ENCODE measurements around the gene KDM2A. TPM values are rescaled to one million over a fixed set of nuclear protein-coding genes. Genes with fewer than 3 reads are reported as not detected.
A peak's percentile ranks its signal among the peaks of the same experiment; 100 is the strongest.

Gene KDM2A
- total RNA-seq, 2 donors from 2014 or later = 104 to 107 TPM

DNA sequence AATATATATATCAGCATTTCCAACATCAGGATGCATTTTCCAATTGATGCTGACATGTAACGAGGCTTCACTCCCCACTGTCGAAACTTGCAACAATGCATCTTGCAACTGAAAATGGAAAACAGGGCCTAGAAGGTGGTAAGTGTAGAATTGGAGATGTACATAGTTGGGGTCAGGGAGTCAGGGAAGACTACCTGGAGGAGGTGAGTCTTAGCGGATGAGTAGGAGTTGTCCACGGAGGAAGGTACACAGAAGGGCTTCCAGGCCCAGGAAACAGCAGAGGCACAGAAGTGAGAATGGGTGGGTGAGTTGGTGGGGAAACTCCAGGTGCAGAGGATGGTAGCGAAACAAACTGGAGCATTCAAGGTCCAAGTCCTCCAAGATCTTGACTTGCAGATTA lies 145.2 kb downstream of the KDM2A start:
- Mint-ChIP-seq H3K36me3 (ENCODE audit: insufficient read depth in 2 of 2) (peaks cover 11 to 16% of the 10 kb centered on the region in 2 donors), H3K27me3 (ENCODE audit: low read depth) (no peaks in the 10 kb centered on the region), H3K9me3 (no peaks in the 10 kb centered on the region), H3K4me1 (ENCODE audit: low read depth) (peaks cover 65% of the 10 kb centered on the region), H3K4me3 (peak overlapping the region; percentile 78 to 88), H3K27ac (peak overlapping the region; percentile 76)
- DNase-seq (no peak), ATAC-seq (replicated peaks in 1 of 2) (no peak)

- DNase-seq (peak in 1 of 2 donors; percentile 62), ATAC-seq (replicated peaks in 1 of 2) (peak; percentile 18 to 20)
Measured at GRCh38 chr11:67264877-67265632, 146.0 kb downstream of the KDM2A start.

DNA sequence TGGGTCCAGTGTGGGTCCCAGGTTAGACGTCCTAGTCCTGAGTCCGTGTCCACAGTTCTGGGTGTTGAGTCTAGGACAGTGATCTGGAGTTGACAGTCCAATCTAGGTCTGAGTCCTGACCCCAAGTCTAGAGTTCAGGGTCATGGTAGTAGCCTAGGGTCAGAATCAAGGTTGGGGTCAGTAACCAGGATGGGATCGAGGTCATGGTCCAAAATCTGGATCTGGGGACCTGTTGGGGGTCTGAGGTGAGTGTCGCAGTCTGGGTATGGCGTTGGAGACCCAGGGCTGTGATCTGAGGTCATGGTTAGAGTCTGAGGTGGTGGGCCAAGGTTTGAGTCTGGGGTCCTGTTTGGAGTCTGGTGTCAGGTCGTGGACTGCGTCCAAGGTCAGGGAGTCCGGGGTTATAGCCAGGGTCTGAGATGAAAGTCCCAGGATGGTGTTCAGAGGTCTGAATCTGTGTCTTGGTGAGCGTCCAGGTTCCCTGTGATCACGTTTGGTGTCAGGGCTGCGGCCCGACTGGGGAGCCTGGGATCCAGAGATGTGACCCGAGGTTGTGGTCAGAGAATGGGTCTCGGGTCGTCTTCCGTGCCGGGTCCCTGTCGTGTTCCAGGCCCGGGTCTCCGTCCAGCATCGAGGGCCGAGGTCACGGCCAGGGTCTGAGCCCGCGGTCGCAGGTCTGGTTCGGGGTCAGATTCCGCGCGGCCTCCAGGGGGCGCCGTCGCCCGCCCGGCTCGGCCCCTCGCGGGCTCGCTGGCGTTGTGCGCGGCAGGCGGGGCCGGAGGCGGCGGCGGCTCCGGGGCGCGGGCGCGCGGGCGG lies 146.8 kb downstream of the KDM2A start:
- H3K27ac Mint-ChIP-seq = peak overlapping the region; percentile 64
- DNase-seq (peak; percentile 81 to 93), ATAC-seq (replicated peaks in 1 of 2) (peak; percentile 31 to 39)
- no peaks in the 10 kb centered on the region for H3K9me3 Mint-ChIP-seq
- H3K36me3 Mint-ChIP-seq (ENCODE audit: insufficient read depth in 2 of 2) = peaks cover 19 to 24% of the 10 kb centered on the region in 2 donors
- H3K4me3 Mint-ChIP-seq = peak overlapping the region; percentile 78 to 88
- H3K27me3 Mint-ChIP-seq (ENCODE audit: low read depth) = no peaks in the 10 kb centered on the region
- peaks cover 77% of the 10 kb centered on the region for H3K4me1 Mint-ChIP-seq (ENCODE audit: low read depth)

More at GRCh38 chr11:67264877-67265632, 146.0 kb downstream of the KDM2A start:
- Mint-ChIP-seq H3K27me3 (ENCODE audit: low read depth) (no peaks in the 10 kb centered on the region), H3K4me1 (ENCODE audit: low read depth) (peaks cover 73% of the 10 kb centered on the region), H3K27ac (peak overlapping the region; percentile 76), H3K9me3 (no peaks in the 10 kb centered on the region), H3K4me3 (peak overlapping the region; percentile 78 to 88), H3K36me3 (ENCODE audit: insufficient read depth in 2 of 2) (peaks cover 12 to 16% of the 10 kb centered on the region in 2 donors)

DNA sequence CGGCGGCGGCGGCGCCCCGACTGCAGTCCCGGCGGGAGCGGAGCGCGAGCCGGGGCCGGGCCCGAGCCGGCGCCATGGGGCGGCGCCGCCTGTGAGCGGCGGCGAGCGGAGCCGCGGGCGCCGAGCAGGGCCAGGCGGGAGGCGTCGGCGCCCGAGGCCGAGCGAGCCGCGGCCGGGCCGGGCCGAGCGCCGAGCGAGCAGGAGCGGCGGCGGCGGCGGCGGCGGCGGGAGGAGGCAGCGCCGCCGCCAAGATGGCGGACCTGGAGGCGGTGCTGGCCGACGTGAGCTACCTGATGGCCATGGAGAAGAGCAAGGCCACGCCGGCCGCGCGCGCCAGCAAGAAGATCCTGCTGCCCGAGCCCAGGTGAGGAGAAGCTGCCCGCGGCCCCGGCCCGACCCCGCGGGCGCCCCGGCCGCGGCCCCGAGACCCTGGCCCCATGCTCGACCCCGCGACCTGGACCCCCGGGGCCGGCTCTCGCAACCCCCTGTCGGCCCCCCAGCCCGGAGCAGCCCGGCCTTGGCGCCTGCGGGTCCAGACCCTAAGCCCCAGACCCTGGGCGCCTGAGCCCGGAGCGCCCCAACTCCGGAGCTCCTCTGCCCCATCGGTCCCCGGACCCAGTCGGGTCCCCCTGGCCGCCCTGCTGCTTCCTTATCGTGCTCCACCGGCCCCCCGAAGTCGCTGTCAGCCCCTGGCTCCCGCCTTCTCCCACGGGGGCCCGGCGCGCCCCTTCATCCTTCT lies 147.6 kb downstream of the KDM2A start, which contains the start of gene GRK2:
Gene GRK2, plus strand, starts transcription at position 25 of the 739 bp plus-strand sequence. Its CDS starts 227 bp downstream, at position 252.
- Mint-ChIP-seq H3K27ac (peak within 1 kb of the TSS; percentile 92), H3K4me1 (ENCODE audit: low read depth) (peaks cover 79% of the 10 kb centered on the region), H3K4me3 (peak within 1 kb of the TSS; percentile 97 to 98), H3K36me3 (ENCODE audit: insufficient read depth in 2 of 2) (peaks cover 20 to 27% of the 10 kb centered on the region in 2 donors), H3K27me3 (ENCODE audit: low read depth) (no peaks in the 10 kb centered on the region), H3K9me3 (no peaks in the 10 kb centered on the region)
- DNase-seq (peak; percentile 64 to 67), ATAC-seq (replicated peaks in 1 of 2) (peak; percentile 12 to 14)

GRCh38 chr11:67267188-67268080 lies 148.4 kb downstream of the KDM2A start:
- ATAC-seq (replicated peaks in 1 of 2) (no peak), DNase-seq (no peak)
- no peaks in the 10 kb centered on the region for H3K9me3 Mint-ChIP-seq
- H3K4me1 Mint-ChIP-seq (ENCODE audit: low read depth) = peaks cover 79% of the 10 kb centered on the region
- peak overlapping the region; percentile 97 to 98 for H3K4me3 Mint-ChIP-seq
- H3K36me3 Mint-ChIP-seq (ENCODE audit: insufficient read depth in 2 of 2) = peaks cover 20 to 27% of the 10 kb centered on the region in 2 donors
- peak overlapping the region; percentile 92 for H3K27ac Mint-ChIP-seq
- no peaks in the 10 kb centered on the region for H3K27me3 Mint-ChIP-seq (ENCODE audit: low read depth)

DNA sequence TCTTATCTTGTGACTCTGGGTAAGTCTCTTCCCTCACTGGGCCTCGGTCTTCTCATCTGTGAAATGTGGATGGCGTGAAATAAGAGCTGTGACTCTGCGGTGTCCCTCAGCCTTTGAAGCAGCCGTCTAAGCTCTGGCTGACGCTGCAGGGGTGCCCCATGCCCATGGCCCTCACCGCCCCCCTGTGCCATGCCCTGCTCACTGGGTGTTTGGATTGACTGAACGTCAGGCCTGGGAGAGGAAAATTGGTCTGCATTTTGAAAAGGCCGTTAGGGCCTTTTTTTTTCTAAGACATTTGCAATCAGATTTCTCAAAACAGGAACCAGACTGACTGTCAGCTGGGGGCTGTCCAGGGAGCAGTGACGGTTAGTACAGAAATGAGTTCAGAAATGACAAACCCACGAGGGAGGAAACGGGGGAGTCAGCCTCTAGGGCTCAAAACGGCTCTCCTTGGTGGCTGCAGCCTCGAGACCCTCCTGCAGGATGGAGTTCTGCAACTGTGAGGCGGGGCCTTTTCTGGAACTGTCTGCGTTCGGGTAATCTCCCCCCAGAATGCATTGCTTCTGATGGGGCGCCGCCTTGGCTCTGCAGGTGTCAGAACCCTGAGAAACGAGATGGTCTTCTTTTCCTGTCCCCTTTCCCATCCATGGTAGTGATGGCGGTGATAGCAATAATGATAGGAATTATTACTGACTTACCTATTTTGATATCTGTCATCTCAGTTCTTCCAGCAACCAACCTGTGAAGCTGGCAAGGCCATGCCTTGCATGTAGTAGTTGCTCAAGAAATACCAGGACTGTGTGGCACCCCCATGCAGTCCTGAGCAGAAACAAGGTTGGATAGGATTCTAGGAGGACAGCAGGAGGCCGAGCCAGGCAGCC lies 149.3 kb downstream of the KDM2A start:
- Mint-ChIP-seq H3K27me3 (ENCODE audit: low read depth) (no peaks in the 10 kb centered on the region), H3K27ac (peak overlapping the region; percentile 92), H3K36me3 (ENCODE audit: insufficient read depth in 2 of 2) (peaks cover 20 to 27% of the 10 kb centered on the region in 2 donors), H3K4me3 (peak overlapping the region; percentile 97 to 98), H3K9me3 (no peaks in the 10 kb centered on the region), H3K4me1 (ENCODE audit: low read depth) (peaks cover 79% of the 10 kb centered on the region)
- peak; percentile 83 to 89 for DNase-seq
- peak; percentile 70 to 71 for ATAC-seq (replicated peaks in 1 of 2)

- peaks cover 20 to 27% of the 10 kb centered on the region in 2 donors for H3K36me3 Mint-ChIP-seq (ENCODE audit: insufficient read depth in 2 of 2)
- H3K4me1 Mint-ChIP-seq (ENCODE audit: low read depth) = peaks cover 79% of the 10 kb centered on the region
- no peaks in the 10 kb centered on the region for H3K9me3 Mint-ChIP-seq
- H3K27ac Mint-ChIP-seq = no peak overlapping the region
- ATAC-seq (replicated peaks in 1 of 2) (no peak), DNase-seq (no peak)
- peak overlapping the region; percentile 97 to 98 for H3K4me3 Mint-ChIP-seq
- H3K27me3 Mint-ChIP-seq (ENCODE audit: low read depth) = no peaks in the 10 kb centered on the region
Measured at GRCh38 chr11:67268962-67269268, 149.9 kb downstream of the KDM2A start.

GRCh38 chr11:67269401-67270255 lies 150.6 kb downstream of the KDM2A start:
- ATAC-seq (replicated peaks in 1 of 2) = no peak
- Mint-ChIP-seq H3K4me3 (peak overlapping the region; percentile 97 to 98), H3K27ac (peak overlapping the region; percentile 87), H3K27me3 (ENCODE audit: low read depth) (no peaks in the 10 kb centered on the region), H3K9me3 (no peaks in the 10 kb centered on the region), H3K4me1 (ENCODE audit: low read depth) (peaks cover 78% of the 10 kb centered on the region), H3K36me3 (ENCODE audit: insufficient read depth in 2 of 2) (peaks cover 20 to 30% of the 10 kb centered on the region in 2 donors)
- no peak for DNase-seq

DNA sequence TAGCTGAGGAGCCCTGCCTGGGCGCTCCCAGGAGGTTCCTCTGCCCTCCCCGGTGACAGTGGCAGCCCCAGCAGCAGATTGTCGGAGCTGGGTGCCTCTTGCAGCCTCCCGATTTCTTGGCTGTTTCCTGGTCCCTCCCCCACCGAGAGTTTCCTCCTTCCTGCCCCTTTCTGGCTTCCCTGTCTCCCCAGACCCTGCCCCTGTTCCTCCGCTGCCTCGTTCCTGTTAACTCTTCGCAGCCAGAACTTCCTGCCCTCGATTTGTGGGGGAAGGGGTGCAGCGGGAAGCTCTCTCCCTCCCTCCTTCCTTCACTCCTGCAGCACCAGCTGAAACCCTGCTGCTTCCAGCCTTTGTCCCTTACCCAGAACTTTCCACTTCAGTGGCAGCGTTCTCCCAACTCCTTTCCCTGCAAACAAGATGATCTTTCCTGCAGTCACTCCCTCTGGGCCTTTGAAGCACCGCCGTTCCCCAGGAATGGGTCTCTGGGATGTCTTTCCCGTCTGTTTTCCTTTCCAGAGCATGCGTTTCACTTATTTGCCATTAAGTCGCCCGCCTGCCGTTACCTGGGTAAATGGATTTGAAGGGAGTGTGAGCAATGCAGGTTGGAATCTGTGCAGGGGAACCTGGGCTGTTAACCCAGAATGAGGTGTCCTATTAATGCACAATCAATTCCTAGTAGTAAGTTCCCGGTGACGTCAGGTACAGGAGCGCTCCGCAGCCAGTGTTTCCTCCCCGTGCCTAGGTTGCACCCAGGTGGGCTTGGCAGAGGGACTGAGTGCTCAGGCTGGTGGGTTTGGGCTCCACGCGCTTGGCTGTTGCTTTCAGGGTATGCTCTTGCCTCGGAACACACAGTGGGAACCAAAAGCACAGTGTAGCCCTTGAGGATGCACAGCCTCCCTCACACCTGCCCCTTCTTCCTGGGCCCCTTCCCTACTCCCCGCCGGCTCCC lies 151.5 kb downstream of the KDM2A start:
- peaks cover 20 to 30% of the 10 kb centered on the region in 2 donors for H3K36me3 Mint-ChIP-seq (ENCODE audit: insufficient read depth in 2 of 2)
- H3K9me3 Mint-ChIP-seq = no peaks in the 10 kb centered on the region
- H3K4me3 Mint-ChIP-seq = peak overlapping the region; percentile 97 to 98
- no peak for ATAC-seq (replicated peaks in 1 of 2)
- no peak for DNase-seq
- peaks cover 78% of the 10 kb centered on the region for H3K4me1 Mint-ChIP-seq (ENCODE audit: low read depth)
- H3K27ac Mint-ChIP-seq = peak overlapping the region; percentile 87
- no peaks in the 10 kb centered on the region for H3K27me3 Mint-ChIP-seq (ENCODE audit: low read depth)

DNA sequence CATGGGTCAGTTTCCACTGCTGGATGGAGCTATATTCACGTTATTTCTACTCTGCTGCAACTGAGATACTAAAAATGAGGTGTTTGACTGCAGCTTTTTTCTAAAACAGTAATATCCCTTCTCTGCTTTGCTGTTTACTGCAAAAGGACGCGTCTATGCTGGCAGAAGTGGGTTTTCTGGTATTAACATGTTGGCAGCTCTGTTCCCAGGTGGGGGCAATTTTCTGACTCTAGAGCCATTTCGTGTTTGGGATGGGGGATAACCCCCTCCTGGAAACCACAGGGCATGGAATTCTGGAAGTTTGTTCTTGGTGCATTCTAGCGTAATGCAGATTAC lies 152.1 kb downstream of the KDM2A start:
- ATAC-seq (replicated peaks in 1 of 2) (no peak), DNase-seq (no peak)
- H3K4me3 Mint-ChIP-seq = peak overlapping the region; percentile 97 to 98
- H3K36me3 Mint-ChIP-seq (ENCODE audit: insufficient read depth in 2 of 2) = peaks cover 20 to 31% of the 10 kb centered on the region in 2 donors
- peaks cover 78% of the 10 kb centered on the region for H3K4me1 Mint-ChIP-seq (ENCODE audit: low read depth)
- peak overlapping the region; percentile 87 for H3K27ac Mint-ChIP-seq
- H3K9me3 Mint-ChIP-seq = no peaks in the 10 kb centered on the region
- H3K27me3 Mint-ChIP-seq (ENCODE audit: low read depth) = no peaks in the 10 kb centered on the region

All from activated T-cell treated with anti-CD3 and anti-CD28 coated beads, Interleukin-2, amount 50 U/mL, for 72 hours (primary cell).